IPS-NIHi11 (cell line): ENCODE data around the gene PDC.
A peak's percentile ranks its signal among the peaks of the same experiment; 100 is the strongest.

Source experiments
- DNase-seq: peaks from one replicate; pipeline ENCODE4 v3.0.0; 2012; ENCODE audit warnings: mixed read lengths, low spot score

PDC gene

DNA sequence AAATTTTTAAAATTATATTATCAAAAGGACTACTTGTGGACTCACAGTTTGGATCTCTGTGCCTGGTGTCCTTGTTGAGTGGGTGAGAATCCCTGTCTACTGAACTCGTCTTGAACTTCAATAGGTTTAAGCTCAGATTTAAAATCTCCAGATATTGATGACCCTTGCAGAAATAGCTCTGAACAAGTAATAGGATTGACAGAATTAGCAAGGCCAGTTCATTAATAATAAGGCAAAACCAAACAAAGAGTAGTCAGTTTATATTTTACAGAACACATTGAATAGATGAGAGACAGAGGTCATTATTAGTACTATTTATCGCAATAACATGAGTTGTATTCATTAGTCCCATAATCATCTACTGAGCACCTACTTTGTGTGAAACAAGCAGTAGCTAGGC is at the start of gene PDC:
PDC (minus strand) TSS at position 101 of the 400 bp plus-strand sequence. CDS start 11,655 bp downstream, outside the sequence.
- DNase-seq: no peak

DNA sequence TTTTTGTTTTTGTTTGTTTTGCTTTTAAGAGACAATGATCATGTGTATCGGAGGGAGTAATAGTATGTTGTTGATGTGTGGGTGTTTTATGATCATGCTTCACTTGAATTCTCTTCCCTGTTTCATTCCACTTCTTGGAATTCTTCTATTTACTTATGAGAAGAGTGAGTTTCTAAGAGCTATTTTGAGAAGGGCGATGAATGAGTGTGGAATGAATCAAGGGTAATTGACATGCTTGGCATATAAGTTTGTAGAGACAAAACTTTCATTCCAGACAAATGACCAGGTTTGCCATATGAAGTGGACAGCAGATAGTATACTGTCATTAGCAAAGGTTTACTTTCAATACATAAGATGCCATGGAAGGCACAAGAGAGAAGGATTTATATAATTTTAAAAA is 42.3 kb upstream of the PDC start:
- DNase-seq: no peak

DNA sequence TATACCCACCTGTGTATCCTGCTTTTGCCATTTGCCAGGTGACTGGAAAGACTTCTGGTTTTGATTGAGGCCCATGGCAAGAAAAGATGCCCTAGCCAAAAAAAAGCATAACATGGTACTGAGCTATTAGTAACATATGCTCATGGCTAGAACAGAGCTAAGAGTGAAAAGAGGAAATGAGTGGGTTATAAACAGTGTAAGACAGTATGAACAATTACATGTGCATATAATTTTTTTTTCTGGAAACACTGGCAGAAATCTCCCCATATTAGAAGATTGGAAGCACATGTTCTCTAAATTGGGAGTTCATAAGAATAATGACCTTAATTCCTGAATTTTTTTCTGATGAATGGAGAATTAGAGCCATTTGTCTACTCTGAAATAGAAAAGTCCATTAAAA is 41.2 kb upstream of the PDC start:
- DNase-seq: no peak

DNA sequence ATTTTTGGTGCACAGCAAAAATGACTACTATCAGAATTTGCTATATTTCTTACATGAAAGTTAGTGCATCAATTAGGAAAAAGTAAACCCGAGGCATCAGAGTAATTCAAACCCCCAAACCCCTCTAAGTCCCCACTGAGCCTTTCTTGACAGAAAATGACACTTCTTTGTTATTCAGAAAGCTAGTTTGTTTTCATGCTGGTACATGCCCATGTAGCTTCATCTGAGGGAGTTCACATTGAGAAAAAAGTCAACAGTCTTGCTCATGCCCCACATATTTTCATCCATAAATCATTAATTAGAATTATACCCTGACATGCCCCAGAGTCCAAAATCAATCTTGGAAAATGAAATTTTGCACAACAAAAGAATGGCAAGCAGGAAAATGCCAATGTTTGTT is 39.9 kb upstream of the PDC start:
- DNase-seq: no peak

DNA sequence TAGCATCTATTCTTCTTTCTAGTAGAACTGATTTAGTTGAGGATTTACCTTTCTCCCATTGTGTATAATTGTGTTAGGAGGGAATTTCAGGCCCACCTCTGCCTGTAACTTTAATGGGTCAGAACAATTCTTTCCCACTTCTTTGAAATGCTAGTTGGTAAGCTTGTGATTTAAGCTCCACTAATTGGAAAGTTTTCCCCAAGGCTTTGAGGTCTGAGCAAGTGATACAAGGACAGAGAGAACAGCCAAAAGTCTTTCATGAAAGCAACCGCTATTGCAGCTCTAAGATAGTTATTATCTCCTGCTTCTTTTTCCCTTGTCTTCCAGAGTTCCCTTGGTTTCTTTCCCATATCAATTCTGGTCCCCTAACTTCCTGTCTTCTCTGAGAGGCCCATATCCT is 38.7 kb upstream of the PDC start:
- DNase-seq: no peak

DNA sequence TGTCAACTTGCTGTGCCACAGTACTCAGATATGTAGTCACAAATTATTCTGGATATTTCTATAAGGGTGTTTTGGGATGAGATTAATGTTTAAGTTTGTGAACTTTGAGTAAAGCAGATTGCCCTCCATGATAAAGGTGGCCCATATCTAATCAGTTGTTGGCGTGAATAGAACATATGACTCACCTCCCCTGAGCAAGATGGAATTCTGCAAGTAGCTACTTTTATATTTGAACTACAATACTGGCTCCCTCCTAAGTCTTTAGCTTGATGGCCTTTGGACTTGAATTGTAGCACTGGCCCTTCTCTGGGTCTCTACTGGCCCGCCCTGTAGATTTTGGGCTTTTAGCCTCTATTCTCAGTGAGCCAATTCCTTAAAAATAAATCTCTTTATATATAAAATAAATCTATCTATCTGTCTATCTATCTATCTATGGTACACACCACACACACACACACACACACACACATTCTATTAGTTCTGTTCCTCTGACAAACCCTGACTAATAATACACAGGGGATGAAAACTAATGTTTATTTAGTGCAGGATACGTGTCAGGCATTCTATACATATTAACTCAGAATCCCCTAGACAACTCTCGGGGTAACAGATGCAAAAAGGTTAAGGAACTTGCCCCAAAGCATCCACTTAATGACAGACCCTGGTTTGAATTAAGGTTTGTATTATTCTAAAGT is 37.9 kb upstream of the PDC start:
- no peak for DNase-seq

DNA sequence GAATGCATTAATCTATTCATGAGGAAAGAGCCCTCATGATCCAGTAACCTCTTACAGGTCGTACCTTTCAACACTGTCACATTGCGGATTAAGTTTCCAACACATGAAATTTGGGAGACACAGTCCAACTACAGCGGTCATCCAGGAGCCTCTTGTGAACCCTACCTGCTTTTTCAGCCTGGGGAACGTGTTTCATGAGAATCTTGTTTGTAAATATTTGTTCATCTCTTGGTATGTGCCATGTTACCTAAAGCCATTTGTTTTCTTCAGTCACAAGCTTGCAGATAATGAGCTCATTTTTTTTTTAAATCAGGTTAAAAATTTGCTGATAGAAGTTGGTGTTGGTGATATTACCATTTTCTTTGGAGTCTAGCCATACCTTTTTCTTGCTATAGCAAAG is 37.2 kb upstream of the PDC start:
- no peak for DNase-seq

DNA sequence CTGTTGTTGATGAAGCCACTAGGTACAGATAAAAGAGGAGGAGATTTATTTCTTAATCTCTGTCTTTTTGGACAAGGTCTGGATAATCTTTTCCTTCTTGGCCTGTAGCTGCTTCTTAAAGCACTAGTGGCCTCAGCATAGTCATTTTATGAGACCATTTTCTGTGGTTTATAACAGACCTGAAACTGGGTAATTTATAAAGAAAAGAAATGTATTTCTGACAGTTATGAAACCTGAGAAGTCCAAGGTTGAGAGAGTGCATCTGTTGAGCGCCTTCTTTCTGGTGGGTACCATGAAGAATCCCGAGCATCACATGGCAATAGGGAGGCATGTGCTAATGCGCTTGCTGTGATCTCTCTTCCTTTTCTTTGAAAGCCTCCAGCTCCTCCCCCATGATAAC is 36.7 kb upstream of the PDC start:
- no peak for DNase-seq

DNA sequence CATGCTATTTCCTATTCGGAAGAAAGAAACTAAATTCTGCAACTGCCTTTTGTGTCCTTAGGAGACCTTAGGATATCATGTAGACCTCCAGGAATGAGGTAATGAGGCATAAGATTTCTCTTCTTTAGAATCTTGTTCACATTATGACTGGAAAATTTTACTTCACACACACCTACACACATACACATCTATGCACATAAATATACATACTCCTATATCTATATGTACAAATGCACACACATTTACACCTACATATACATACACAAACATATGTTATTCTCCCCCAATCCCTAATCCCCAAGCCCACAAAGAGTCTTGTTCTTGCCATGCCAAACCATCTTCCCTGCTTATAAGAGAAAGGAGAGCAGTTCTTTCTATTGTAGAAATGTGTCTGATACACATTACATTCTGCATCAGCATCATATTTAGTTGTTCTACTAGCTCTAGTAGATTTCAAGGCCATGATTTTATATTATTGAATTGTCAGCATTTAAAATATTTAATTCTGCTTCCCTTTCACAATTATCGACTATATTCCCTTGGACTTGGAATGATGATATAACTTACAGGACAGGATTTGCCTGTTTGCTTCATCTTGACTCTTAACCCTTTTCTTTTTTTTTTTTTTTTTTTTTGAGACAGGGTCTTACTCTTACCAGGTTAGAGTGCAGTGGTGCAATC is 35.4 kb upstream of the PDC start:
- DNase-seq: no peak

DNA sequence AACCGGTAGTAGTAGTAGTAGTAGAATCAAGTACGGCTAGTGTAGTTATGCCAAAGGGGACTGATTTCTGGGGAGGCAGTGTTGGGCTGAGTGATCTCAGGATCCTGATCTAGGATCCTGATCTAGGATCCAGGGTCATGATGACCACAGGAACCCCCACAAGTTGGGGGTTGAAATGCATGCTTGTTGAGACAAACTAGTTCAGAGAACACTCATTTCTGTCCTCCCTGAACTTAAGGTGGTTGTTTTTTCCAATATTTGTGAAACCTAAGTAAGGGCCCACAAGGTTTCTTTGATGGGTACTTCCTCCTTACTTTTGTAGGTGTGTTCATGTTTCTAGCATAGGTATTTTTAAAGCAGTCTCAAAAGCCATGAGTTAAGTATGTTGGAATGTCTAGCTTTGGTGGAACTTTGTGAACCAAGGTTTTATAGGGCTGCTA is 33.9 kb upstream of the PDC start:
- DNase-seq: no peak

DNA sequence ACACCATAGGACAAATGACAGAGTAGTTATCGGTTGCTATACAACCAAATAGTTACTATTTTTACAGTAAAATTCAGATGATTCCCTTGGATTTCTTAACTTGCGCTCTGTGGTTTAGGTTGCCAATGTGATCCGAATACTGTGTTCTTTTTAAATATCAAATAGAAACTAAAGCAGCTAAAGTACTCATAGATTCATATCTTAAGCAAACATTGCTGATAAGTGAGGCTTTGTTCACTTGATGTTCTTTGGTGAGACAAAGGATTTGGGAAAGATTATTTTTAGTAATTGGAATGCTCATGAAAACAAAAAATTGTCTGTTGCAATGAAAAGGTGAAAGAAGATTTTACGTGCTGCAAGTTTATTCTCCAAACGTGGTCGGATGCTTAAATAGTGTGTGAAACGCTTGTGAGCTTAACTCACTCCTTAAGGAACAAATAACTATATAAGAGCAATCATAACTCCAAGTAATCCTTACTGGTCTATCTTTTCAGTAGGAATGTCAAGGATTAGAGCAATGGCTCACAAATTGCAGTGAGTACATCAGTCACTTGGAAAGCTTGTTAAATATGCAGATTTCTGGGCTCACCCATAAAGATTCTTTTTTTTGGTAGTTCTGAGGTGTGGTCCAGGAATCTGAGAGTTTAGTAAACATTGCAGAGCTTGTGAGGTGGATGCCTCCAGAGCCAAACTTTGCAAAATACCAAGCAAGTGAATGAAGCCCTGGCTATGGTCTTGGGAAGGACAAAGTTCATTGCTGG is 31.8 kb upstream of the PDC start:
- DNase-seq: no peak

DNA sequence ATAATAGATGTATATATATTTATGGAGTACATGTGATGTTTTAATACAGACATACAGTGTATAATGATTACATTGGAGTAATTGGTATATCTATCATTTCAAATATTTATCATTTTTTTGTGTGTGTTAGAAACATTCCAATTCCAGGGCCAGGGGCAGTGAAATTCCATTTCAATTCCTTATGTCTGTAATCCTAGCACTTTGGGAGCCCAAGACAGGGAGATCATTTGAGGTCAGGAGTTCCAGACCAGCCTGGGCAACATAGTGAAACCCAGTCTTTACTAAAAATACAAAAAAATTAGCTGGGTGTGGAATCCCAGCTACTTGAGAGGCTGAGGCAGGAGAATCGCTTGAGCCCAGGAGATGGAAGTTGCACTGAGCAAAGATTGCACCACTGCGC is 30.4 kb upstream of the PDC start:
- no peak for DNase-seq

DNA sequence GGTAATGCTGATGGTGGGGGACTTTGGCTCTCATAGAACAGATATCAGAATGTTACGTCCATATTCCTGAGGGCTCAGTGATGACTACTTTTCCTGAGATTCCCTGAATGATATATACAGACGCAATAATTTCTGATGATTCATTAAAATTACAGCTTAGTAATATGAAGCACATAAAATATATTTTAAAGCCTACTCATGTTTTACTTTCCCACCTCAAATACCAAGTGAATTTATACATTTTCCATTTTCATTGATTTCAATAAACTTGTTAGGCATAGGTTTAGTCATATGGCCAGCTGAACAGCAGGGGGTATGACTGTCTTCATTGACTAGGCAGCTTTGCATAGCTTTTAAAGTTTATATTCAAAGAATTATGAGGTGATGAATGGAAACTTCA is 26.2 kb upstream of the PDC start:
- DNase-seq: no peak

DNA sequence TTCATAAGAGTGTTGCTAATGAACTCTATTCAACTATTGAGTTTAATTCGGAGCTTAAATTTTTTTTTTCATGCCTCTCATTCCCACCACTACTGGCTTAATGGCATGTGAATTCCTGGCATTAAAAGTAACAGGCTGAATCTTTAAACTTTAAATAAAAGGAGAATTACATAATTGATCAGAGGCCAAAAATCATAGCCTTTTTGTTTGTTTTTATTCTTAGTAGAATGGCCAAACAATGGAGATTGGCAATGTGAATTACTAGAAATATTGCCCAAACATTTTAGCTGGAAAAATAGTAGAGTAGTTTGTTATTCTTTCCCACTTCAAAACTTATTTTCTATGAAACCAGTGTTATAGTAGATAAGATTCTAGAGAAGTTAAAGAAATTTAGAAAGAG is 25.1 kb upstream of the PDC start:
- DNase-seq: no peak

DNA sequence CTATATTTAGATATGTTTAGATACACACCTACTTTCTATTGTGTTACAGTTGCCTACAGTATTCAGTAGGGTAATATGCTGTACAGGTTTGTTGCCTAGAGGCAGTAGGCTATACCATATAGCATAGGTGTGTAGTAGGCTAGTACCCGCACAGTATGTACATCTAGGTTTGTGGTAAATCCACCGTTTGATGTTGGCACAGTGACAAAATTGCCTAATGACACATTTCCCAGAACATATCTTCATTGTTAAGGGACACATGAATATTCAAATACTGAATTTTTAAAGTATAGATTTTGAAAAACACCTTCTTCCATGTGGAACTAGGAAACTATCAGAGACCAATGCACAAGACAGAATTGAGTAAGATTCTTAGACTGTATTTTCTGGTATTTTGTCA is 22.6 kb upstream of the PDC start:
- DNase-seq: no peak

DNA sequence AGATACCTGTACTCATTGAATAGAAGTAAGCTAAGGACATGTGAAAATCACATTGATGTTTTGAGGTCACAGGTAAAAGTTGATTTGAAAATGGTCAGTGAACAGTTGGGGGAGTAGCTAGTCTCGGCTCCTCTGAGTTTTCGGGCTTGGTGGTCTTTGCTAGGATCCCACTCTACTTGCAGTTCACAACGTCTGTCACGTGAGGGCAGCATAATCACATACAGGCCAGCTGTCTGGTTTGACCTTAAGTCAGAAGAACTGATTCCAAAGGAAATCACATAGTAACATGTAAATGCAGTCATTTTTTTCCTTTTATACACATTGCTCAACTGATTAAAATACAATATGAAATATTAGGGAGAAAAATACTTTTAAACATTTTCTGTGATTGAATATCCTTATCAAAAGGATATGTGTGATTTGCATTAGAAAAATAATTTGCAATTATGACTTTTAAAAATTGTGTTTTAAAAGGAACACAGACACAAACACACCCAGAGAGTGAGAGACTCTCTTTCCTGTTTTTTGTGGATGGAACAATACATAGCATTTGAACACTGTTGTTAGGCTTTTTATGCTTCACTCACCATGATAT is 21.8 kb upstream of the PDC start:
- DNase-seq: peak; percentile 74

DNA sequence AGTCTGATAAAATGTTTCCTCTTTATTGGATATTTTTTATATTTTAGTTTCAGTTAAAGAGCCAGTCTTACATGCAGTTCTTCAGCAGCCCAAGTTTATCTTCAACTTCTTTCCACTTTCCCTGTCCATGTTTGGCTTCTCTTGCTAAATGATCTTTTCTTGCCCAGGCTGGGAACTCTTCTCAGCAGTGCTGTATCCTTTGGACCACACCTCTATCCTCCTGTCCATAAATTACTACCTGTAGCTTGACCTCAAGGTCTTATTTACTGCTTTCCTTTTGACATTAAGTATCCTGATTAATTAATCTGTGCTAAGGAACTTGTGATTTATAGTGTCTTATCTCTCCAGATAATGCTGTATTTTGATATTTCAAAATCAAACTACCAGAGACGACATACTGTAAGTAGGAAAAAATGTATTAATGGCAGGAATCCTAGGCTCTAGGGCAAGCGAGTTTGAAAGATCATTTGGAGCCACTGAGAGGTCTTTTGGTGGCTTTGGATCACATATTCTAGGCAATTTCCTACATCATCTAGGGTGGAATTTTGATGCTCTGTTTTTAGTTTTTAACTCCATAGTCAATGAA is 20.5 kb upstream of the PDC start:
- DNase-seq: no peak

DNA sequence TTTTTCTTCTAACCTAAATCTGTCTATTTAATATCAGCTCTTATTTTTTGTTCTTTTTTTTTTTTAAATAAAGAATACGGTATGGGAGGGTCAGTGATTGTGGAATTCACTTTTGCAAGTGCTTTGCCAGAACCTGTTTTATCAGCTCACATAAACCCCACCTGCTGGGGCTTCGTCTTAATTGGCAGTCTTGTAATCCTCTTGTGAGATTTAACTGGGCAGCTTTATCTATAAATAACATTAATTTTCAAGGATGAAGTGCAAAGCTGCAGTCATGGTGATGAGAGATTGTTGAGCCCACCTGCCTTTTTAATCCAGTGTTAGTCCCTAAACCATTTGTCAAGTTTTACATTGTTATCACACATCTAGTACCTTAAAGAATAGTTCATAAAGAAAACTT is 18.2 kb upstream of the PDC start:
- no peak for DNase-seq

DNA sequence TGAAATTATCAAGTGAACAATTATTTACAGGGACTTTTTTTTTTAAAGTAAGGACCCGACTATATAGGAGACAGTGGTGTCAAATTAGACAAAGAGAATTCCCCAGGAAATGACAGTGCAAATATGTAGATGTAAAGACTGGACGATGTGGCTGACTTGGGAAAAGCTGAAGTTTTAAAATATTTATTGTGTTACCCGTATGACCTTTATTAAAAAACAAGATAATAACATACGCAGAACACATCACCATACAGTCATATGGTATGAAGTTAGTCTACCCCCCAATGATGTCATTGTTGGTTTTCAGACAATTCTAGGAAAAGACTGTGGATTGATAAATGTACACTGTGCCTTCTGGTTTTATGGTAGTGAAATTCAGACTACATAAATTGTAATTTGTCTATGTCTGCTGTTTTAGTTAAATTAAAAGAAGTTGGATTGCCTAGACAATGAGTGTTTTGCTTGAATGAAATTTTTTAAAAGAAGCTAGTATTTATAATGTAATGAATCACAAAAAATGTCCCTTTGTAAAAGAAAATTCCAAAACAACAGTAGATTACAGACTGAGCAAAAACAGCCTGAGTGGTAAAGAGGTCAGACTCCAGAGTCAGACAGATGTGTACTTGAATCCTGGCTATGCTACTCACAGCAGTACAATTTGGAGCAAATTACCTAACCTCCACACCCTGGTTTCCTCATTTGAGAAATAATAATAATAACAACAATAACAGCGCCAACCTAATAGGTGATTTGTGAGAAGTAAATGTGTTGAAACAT is 15.5 kb upstream of the PDC start:
- no peak for DNase-seq

DNA sequence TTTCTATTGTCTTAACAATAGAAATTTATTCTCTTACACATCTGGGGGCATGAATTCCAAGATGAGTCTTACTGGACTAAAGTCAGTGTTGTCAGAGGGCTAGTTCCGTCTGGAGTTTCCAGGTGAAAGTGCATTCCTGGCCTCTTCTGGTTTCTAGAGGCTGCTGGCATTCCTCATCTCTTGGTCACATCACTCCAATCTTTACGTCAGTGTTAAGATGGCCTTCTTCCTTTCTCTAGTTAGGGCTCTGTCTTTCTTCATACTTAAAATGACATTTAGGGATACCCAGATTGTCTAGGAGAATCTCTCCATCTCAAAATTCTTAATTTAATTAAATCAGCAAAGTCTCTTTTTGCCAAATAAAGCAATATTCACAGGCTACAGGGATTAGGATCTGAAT is 13.3 kb upstream of the PDC start:
- DNase-seq: no peak

DNA sequence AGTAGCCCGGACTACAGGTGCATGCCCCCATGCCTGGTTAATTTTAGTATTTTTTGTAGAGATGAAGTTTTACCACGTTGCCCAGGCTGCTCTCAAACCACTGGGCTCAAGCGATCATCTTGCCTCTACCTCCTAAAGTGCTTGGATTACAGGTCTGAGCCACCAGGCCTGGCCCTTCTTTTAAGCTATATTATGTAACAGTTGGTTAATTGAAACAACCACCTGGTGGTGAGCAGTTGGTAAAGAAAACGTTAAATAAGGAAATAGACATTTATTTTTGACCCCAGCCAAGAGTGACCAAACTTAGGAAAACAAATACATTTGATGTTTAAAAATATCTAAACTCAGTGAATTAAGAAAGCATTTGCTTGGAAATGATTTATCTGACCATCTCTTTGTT is 12.1 kb upstream of the PDC start:
- no peak for DNase-seq

DNA sequence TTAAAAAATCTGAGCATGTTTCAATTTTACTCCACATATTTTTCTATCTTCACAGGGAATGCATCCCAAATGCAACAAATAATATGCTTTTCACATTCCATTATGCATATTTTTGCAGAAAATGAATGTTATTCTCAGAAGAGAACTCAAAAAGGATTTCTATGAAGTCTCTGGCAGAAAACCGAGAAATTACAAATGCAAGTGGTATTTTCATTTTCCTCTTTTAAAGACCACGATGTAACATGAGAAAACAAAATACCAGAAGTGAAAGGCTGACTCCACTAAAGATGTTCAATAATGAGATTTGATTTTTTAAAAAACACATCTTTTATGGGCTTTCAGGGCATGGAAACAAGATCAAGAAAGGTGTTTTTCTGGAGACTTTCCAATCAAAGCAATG is 5.0 kb upstream of the PDC start:
- DNase-seq: no peak
